GM18519 (cell line): Measurements from ENCODE around the gene SLC6A6.

Experiments used
- ATAC-seq: cut with Tn5 transposase; IDR thresholded peaks from one replicate; pipeline ENCODE4 v1.9.1; 2021; ENCODE audit warnings: mild to moderate bottlenecking, moderate library complexity; ENCODE audit not compliant: unreplicated experiment, low FRiP score

Gene SLC6A6

GRCh38 chr3:14531856-14532395 is 129.5 kb downstream of the SLC6A6 start:
- ATAC-seq: no peak

GRCh38 chr3:14532691-14533456 is 130.5 kb downstream of the SLC6A6 start:
- no peak for ATAC-seq

- ATAC-seq: no peak
Measured at GRCh38 chr3:14533457-14533958, 131.1 kb downstream of the SLC6A6 start.

DNA sequence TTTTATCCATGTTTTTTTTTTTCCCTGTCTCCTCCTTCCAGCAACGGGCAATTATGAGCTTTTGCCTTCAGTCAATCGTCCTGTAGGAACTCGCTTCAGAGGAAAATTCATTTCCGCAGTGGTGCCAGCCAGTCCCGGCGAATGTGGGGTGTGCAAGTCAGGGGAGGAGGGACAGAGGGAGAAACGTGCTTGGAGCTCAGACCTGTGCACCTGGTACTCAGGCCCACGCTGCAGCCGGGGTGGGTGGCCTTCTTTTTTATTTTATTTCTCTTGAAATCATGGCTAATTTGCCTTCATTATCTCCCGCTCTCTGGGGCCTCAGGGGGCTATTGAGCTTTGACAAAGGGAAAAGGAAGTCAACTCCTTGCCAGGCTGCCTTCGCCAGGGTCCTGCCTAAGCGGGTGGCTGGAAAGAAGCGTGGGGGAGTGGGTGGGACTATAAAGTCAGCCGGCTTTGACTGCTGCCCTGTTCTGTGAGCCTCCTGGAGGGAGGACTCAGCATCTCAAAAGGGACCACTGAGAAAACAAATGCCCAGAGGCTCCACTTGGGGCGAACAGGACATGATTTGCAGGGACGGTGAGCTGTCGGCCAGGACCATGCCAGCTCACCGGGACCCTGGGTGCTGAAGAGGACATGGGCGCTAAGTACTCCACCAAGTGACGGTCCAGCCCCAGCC is 132.2 kb downstream of the SLC6A6 start:
- ATAC-seq: no peak

DNA sequence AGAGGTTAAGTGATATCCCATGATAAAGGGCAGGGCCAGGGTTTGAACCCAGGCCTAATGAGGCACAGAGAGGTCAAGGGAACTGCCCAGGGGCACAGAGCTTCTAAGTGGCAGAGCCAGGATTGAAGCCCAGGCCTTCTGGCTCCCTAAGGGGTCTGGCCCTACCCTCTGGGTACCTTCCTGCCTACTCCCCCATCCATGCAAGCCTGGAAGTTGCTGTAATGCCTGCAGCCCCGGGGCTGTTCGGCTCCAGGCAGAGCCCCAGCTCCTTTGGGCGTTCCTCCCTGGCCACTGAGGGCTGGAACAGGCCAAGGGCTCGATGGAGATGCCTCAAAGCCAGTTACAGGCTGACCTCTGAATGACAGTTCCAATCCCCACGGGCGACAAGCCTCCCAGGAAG is 133.2 kb downstream of the SLC6A6 start:
- no peak for ATAC-seq

- ATAC-seq: no peak
Measured at GRCh38 chr3:14536055-14536815, 133.8 kb downstream of the SLC6A6 start.

DNA sequence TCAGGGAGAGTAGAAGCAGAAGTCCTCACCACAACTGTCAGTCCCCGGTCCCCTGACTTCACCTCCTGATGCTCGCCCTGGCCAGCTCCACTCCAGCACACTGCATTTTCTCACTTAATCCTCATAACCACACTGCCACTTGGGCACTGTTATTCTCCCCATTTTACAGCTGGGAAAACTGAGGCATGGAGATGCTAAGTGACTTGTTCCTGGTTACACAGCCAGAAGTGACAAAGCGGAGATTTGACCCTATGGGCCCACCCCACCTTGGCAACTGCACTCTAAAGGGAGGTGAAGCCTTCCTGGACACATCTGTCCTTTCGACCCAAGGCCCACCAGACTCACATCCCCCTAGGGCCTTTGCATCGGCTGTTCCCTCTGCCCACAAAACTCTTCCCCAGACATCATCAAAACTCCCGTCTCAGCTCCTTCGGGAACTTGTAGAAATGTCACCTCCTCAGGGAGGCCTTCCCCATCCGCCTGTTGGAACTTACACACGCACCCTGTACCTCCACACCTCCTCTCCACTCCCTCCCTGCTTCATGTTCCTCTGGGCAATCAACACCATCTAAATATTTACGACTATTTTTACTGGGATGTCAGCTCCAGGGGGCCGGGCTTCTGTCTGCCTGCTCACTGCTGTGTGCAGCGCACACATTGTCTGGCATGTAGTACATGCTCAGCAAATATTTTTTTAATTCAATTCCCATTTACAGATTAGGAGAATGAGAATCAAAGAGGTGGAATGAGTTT is 134.6 kb downstream of the SLC6A6 start:
- no peak for ATAC-seq

DNA sequence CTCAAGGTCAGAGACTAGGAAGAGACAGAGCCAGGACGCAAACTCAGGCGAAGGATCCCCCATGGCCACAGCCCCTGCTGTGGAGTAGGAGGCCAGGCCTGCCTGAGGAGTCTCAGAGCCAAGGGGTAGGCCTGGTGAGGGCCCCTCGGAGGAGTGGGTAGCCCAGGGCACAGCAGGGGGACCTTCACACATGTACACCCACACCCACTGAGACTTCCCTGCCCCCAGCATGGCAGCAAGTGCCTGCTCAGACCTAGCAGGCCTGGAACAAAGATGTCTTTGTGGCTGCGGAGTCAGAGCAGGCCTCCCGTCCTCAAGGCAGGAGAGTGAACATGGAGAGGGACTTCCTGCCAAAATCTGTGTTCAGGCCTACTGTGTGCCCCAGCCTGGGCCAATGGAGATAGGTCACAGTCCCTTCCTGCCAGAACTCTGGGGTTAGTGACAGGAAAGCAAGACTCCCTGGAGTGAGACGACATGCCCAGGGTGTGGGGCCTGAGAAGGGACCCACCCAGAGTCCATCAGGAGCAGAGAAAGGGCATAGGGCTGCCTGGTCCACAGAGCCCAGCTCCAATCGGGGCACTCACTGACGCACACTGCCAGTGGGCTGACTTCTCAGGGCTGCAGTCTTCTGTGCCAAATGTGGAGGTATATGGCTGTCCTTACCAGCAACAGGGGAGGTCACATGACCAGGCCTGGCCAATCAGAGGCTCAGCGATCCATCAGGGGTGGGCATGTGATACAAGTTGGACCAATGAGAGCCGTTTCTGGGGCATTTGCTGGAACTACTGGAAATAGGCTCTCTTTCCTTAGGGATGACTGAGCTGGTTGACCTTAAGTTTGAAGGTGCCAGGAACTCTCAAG is 135.4 kb downstream of the SLC6A6 start:
- ATAC-seq: no peak

GRCh38 chr3:14538451-14539088 is 136.2 kb downstream of the SLC6A6 start:
- no peak for ATAC-seq
